ENCODE measurements around the gene DCC.

DCC gene

GRCh38 chr18:52950155-52950554 lies 610.2 kb downstream of the DCC start:
- TF ChIP-seq GATA3 (IDR thresholded peaks at IDR 0.05; ENCODE audit: low read depth, low read length) (no peak), GATA2 (IDR thresholded peaks at IDR 0.05; ENCODE audit: low read depth, low read length) (no peak)

GRCh38 chr18:52953387-52953786 lies 613.4 kb downstream of the DCC start:
- TF ChIP-seq GATA3 (IDR thresholded peaks at IDR 0.05; ENCODE audit: low read depth, low read length), result no peak
- TF ChIP-seq GATA2 (IDR thresholded peaks at IDR 0.05; ENCODE audit: low read depth, low read length), result no peak

DNA sequence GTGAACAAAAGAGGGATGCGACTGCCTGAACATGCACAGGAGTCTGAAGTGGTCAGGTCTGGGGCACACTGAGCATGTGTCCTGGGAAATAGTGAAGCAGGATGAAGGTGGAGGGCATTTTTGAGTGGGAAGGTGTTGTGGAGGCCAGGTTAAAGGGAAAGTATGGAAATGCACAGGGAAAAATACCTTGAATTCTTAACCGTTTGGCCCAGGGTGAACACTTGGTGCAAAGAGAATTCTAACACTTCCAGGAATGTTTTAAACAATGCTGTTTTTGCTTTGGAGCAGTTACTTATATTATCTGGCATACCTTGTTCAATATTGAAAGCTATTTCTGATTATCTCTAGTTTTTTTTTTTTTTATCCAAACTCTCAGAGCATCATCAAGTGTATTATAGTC lies 623.5 kb downstream of the DCC start:
- TF ChIP-seq GATA3 (IDR thresholded peaks at IDR 0.05; ENCODE audit: low read depth, low read length) (no peak), GATA2 (IDR thresholded peaks at IDR 0.05; ENCODE audit: low read depth, low read length) (no peak)

DNA sequence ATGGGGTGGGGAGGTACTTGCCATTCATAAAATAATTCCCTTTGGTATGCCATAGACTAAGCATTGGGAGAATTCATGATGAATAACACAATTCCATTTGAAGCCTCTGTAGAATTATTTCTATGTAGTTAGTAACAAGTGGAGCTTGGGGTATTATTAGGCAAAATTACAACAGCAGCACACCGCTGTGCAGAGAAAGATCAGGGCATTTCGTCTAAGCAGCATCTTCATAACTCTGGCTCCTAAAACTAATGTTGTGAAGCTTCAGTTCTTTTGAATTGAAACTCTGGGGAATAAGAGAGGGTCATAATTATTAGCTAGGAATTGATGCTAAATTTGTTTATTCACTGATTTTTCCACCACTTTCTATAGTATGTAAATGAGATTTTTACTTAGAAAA lies 630.7 kb downstream of the DCC start:
- TF ChIP-seq GATA2 (IDR thresholded peaks at IDR 0.05; ENCODE audit: low read depth, low read length) (no peak), GATA3 (IDR thresholded peaks at IDR 0.05; ENCODE audit: low read depth, low read length) (no peak)

GRCh38 chr18:52971097-52971496 lies 631.1 kb downstream of the DCC start:
- TF ChIP-seq GATA2 (IDR thresholded peaks at IDR 0.05; ENCODE audit: low read depth, low read length) (no peak), GATA3 (IDR thresholded peaks at IDR 0.05; ENCODE audit: low read depth, low read length) (no peak)

GRCh38 chr18:52979892-52980291 lies 639.9 kb downstream of the DCC start:
- TF ChIP-seq GATA3 (IDR thresholded peaks at IDR 0.05; ENCODE audit: low read depth, low read length) (no peak), GATA2 (IDR thresholded peaks at IDR 0.05; ENCODE audit: low read depth, low read length) (no peak)

DNA sequence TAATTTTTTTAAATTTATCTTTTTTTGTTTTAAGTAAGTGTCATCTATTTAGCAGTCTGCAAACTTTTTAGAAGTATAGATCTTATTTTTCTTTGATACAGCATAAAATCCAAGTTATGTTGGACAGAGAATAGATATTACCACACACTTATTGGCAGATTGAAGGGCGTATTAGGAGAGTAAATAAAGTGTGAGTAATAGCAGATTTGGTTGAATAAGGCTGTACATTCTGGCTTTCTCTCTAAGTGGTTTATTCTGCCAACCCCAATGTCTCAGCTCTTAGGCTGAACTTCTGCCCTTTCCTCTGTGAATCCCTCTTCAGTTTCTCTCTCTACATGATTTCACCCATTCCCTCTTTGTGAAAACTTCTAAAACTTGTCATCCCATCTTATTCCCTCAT lies 651.2 kb downstream of the DCC start:
- TF ChIP-seq GATA3 (IDR thresholded peaks at IDR 0.05; ENCODE audit: low read depth, low read length) (no peak), GATA2 (IDR thresholded peaks at IDR 0.05; ENCODE audit: low read depth, low read length) (no peak)

DNA sequence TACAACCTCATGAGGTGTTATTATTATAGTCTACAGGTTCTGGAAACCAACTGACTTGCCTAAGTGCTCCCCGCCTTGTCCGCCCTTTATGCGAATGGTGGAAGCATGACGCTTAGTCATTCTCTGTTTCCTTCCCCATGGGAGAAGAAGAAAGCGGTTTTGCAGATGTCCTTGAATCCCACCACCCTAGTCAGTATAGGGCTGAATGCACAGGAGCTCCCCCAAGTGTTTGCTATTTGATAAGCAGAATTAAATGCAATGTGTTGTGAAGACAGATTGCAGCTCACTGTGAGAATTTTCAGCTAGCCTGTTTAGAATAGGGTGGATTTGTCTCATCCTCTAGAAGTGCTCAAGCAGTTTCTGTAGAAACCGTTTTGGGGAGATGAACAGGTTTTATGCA lies 652.0 kb downstream of the DCC start:
- TF ChIP-seq GATA2 (IDR thresholded peaks at IDR 0.05; ENCODE audit: low read depth, low read length), result no peak
- no peak for TF ChIP-seq GATA3 (IDR thresholded peaks at IDR 0.05; ENCODE audit: low read depth, low read length)

DNA sequence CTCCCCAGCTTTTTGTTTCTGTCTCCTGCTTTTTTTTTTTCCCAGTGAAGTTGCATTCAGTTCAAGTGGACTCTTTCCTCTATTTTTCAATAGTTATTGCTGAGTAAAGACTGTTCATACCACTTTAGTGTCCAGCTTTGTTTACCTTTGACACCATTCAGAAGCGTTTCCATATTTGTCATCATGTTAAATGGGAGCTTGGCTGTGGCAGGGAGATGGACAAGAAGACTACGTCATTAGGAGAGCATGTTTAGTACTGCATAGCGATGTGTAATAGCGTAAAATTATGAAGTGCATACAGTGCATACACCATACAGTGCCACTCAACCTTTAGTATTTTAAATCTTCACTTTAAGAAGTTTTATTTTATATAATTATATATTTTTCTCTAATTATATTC lies 655.9 kb downstream of the DCC start:
- TF ChIP-seq GATA3 (IDR thresholded peaks at IDR 0.05; ENCODE audit: low read depth, low read length), result no peak
- TF ChIP-seq GATA2 (IDR thresholded peaks at IDR 0.05; ENCODE audit: low read depth, low read length), result no peak

- TF ChIP-seq GATA3 (IDR thresholded peaks at IDR 0.05; ENCODE audit: low read depth, low read length) (no peak), GATA2 (IDR thresholded peaks at IDR 0.05; ENCODE audit: low read depth, low read length) (no peak)
Observed at GRCh38 chr18:52999633-53000032, 659.6 kb downstream of the DCC start.

GRCh38 chr18:53004798-53005197 lies 664.8 kb downstream of the DCC start:
- TF ChIP-seq GATA3 (IDR thresholded peaks at IDR 0.05; ENCODE audit: low read depth, low read length) (no peak), GATA2 (IDR thresholded peaks at IDR 0.05; ENCODE audit: low read depth, low read length) (no peak)

- TF ChIP-seq GATA2 (IDR thresholded peaks at IDR 0.05; ENCODE audit: low read depth, low read length) (no peak), GATA3 (IDR thresholded peaks at IDR 0.05; ENCODE audit: low read depth, low read length) (no peak)
Observed at GRCh38 chr18:53018791-53019190, 678.8 kb downstream of the DCC start.

GRCh38 chr18:53025247-53025646 lies 685.2 kb downstream of the DCC start:
- no peak for TF ChIP-seq GATA3 (IDR thresholded peaks at IDR 0.05; ENCODE audit: low read depth, low read length)
- TF ChIP-seq GATA2 (IDR thresholded peaks at IDR 0.05; ENCODE audit: low read depth, low read length), result no peak

DNA sequence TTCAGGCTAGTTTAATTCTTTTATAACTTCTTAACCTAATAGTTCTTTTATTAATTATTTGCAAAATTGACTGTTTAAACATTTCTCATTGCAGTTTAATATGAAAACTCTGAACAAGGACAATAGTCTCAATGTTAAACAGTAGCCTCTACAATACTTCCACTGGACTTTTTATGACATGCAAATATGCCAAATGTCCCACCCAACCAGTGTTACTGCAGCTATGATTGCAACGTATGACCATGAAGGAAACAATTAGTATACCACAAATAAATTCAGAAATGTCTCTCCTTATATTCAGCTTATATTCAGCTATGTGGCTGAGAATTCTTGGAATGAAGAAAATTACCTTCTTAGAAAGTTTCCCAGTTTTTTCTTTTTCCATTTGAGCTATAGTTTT lies 688.6 kb downstream of the DCC start:
- TF ChIP-seq GATA3 (IDR thresholded peaks at IDR 0.05; ENCODE audit: low read depth, low read length) (no peak), GATA2 (IDR thresholded peaks at IDR 0.05; ENCODE audit: low read depth, low read length) (no peak)

DNA sequence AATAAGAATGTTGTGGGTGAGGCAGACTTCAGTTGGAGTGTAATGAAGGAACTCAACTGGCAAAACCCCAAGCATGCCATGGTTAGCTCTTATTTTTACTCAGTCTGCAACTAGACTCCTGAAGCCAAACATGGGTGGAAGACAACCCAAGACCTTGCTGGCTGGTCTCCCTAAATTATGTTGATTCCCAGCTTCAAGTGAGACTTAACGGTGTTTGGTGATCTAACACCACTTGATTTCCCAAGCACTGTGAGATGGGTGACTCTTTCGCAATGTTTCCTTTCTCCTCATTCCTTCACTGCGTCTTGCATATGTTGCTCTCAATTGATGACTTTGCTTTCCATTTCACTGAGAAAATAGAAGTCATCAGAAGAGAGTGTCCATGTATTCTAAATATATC lies 693.1 kb downstream of the DCC start:
- TF ChIP-seq GATA3 (IDR thresholded peaks at IDR 0.05; ENCODE audit: low read depth, low read length) (no peak), GATA2 (IDR thresholded peaks at IDR 0.05; ENCODE audit: low read depth, low read length) (no peak)

- no peak for TF ChIP-seq GATA3 (IDR thresholded peaks at IDR 0.05; ENCODE audit: low read depth, low read length)
- TF ChIP-seq GATA2 (IDR thresholded peaks at IDR 0.05; ENCODE audit: low read depth, low read length), result no peak
Observed at GRCh38 chr18:53038608-53039007, 698.6 kb downstream of the DCC start.
